K562 (cell line): ENCODE measurements around the gene BBOX1. TPM values are rescaled to one million over a fixed set of nuclear protein-coding genes. Genes with fewer than 3 reads are reported as not detected.

ENCODE experiments used
- ATAC-seq: fragments of 200-7000 bp; cut with Tn5 transposase; 3 replicates; pipeline ENCODE4 v1.9.1; 2020; ENCODE audit warnings: moderate library complexity
- BruUV-seq: library from RNA; stranded (reverse); fragments of 400-500 nt; replicated peaks from 2 replicates; lab custom pipeline; 2021; lab: Mats Ljungman, UMichigan
- CTCF ChIA-PET: fragments of 300-600 bp; formaldehyde crosslinking; extraction: SDS; loops from one replicate; lab custom pipeline; 2021; ENCODE audit warnings: low intra/inter-chr PET ratio; lab: Yijun Ruan, JAX
- POLR2A ChIA-PET: fragments of 300-600, 350-650 bp; sonication (Branson Sonifier 250); formaldehyde crosslinking; extraction: SDS; loops from one replicate; lab custom pipeline; 2021; ENCODE audit warnings: antibody characterized with exemption, inconsistent platforms; lab: Yijun Ruan, JAX
- DNase-seq, 4 experiments: peaks; one replicate each; pipeline versions ENCODE4 v3.0.0 to v3.0.0-alpha.2; 2011 to 2018; ENCODE audit warnings: low spot score in 3 of 4, mixed read lengths in 3 of 4; ENCODE audit errors: extremely low read depth in 1 of 4
- FAIRE-seq: peaks from 2 replicates; lab custom pipeline; 2011; peaks lifted over from hg19 to GRCh38; lab: Jason Lieb, UNC
- H2AFZ ChIP-seq: 2 replicates; pipeline ENCODE4 v1.6.0; 2011; ENCODE audit warnings: low read depth, low read length, control low read depth, inconsistent platforms
- H3K27ac ChIP-seq: fragments of 200-600 bp; 3 replicates; pipeline ENCODE4 v1.8.0; 2011; ENCODE audit warnings: low read depth, mild to moderate bottlenecking, control low read depth, inconsistent platforms, low read length, moderate library complexity, mixed read lengths; ENCODE audit errors: extremely low read depth
- H3K27me3 ChIP-seq, 2 experiments: fragments of 300-600 bp in 1 of 2; 2 replicates in 1 of 2; 3 replicates in 1 of 2; pipeline versions ENCODE4 v1.6.0 to v1.8.0; 2011; ENCODE audit warnings: inconsistent platforms in 2 of 2, low read length in 2 of 2, mild to moderate bottlenecking in 1 of 2, mixed read lengths in 1 of 2, moderate library complexity in 1 of 2; ENCODE audit not compliant: control insufficient read depth in 2 of 2, insufficient read depth in 2 of 2
- H3K36me3 ChIP-seq: fragments of 300-600 bp; 3 replicates; pipeline ENCODE4 v1.8.0; 2011; ENCODE audit warnings: mild to moderate bottlenecking, low read length, inconsistent platforms; ENCODE audit not compliant: control insufficient read depth, insufficient read depth
- H3K4me1 ChIP-seq, 2 experiments: fragments of 200-600 bp in 1 of 2; replicated peaks in 1 of 2; 2 replicates in 1 of 2; 3 replicates in 1 of 2; pipeline versions ENCODE4 v1.5.1 to v1.8.0; 2011; ENCODE audit warnings: inconsistent platforms in 2 of 2, low read length in 2 of 2, mild to moderate bottlenecking in 1 of 2, mixed read lengths in 1 of 2, moderate library complexity in 1 of 2; ENCODE audit not compliant: control insufficient read depth in 2 of 2, insufficient read depth in 2 of 2
- H3K4me2 ChIP-seq: 2 replicates; pipeline ENCODE4 v1.6.1; 2011; ENCODE audit warnings: low read length, control low read depth, inconsistent platforms, mixed read lengths; ENCODE audit not compliant: insufficient read depth
- H3K4me3 ChIP-seq: fragments of 200-600 bp; sonication (generic), shearing (Covaris generic); 2 replicates; pipeline ENCODE4 v1.5.1; 2016; ENCODE audit warnings: control low read depth, inconsistent platforms
- H3K79me2 ChIP-seq: fragments of 200-600 bp; 3 replicates; pipeline ENCODE4 v1.8.0; 2011; ENCODE audit warnings: low read length, inconsistent platforms; ENCODE audit not compliant: control insufficient read depth, insufficient read depth
- H3K9ac ChIP-seq, 2 experiments: 2 replicates each; pipeline versions ENCODE4 v1.6.0 to v1.6.1; 2011; ENCODE audit warnings: low read depth in 2 of 2, low read length in 2 of 2, control low read depth in 1 of 2, inconsistent platforms in 1 of 2, mild to moderate bottlenecking in 1 of 2, mixed read lengths in 1 of 2; ENCODE audit not compliant: insufficient read depth in 1 of 2
- H3K9me1 ChIP-seq: one replicate; pipeline ENCODE4 v1.6.0; 2011; ENCODE audit warnings: inconsistent platforms, mild to moderate bottlenecking, low read length, moderate library complexity; ENCODE audit not compliant: control insufficient read depth, insufficient read depth
- H3K9me3 ChIP-seq: replicated peaks from 2 replicates; pipeline ENCODE4 v1.5.1; 2011; ENCODE audit warnings: low read depth, low read length, inconsistent platforms; ENCODE audit not compliant: control insufficient read depth, insufficient read depth
- H4K20me1 ChIP-seq: replicated peaks from 2 replicates; pipeline ENCODE4 v1.6.1; 2011; ENCODE audit warnings: low read length, inconsistent platforms, mixed read lengths; ENCODE audit not compliant: control insufficient read depth, insufficient read depth
- RBM34 ChIP-seq: fragments of 200-400 bp; formaldehyde crosslinking; IDR thresholded peaks from 2 replicates; pipeline ENCODE4 v1.6.1; 2018; ENCODE audit warnings: low read length, borderline replicate concordance; ENCODE audit not compliant: insufficient read depth
- TSHZ1 ChIP-seq: fragments of 250-450 bp; sonication (Bioruptor Pico); IDR thresholded peaks from 2 replicates; pipeline ENCODE4 v1.4.0; 2020; ENCODE audit warnings: mild to moderate bottlenecking, moderate library complexity
- ZNF133 ChIP-seq: fragments of 250-450 bp; sonication (Bioruptor Pico); IDR thresholded peaks from 2 replicates; pipeline ENCODE4 v1.4.0; 2020; ENCODE audit warnings: mild to moderate bottlenecking
- WGBS: fragments of 100-300 bp; shearing (Covaris generic); methylation state at CpG from one replicate; pipeline ENCODE4 v1.1.6; 2016; ENCODE audit warnings: low coverage, mixed read lengths; ENCODE audit not compliant: insufficient coverage; ENCODE audit errors: missing lambda C conversion rate; 5-methylcytosine and 5-hydroxymethylcytosine counted together
- in situ Hi-C: fragments of 300-500 bp; cut with MboI; formaldehyde crosslinking; loops from 4 replicates; pipeline ENCODE4 v1.15.0; 2018; ENCODE audit warnings: inconsistent platforms, mixed read lengths
- intact Hi-C: fragments of 100-400 bp; cut with micrococcal nuclease; formaldehyde crosslinking; loops from 2 replicates; pipeline ENCODE4 v1.14.2; 2022
- polyA plus RNA-seq, 8 experiments: library from polyadenylated mRNA; depleted of rRNA in 4 of 8; stranded (reverse) in 5 of 8; unstranded in 3 of 8; fragments of >200 nt; fragmentation: Nextera tagmentation in 2 of 8; fragmentation: Illumina TruSeq in 1 of 8; extraction: Ambion mirVana in 2 of 8; extraction: Trizol in 1 of 8; gene quantifications; 2 replicates each; pipeline versions ENCODE4 v1.2.1 to v1.2.3, GENCODE V29; 2011 to 2014; ENCODE audit warnings: inconsistent platforms in 1 of 8, missing spikeins in 1 of 8
- total RNA-seq, 7 experiments: library from RNA; depleted of rRNA in 6 of 7; stranded (reverse); fragments of >200 nt in 6 of 7; fragmentation: Illumina TruSeq in 2 of 7; extraction: Trizol in 2 of 7; gene quantifications; 2 replicates each; pipeline versions ENCODE4 v1.2.1 to v1.2.3, GENCODE V29; 2011 to 2021; ENCODE audit warnings: low replicate concordance in 1 of 7

Gene BBOX1
- total and polyA plus RNA-seq, 9 of the 15 experiments (the other 6 are each of a cell fraction or from before 2014, with no cell fraction given): not detected

GRCh38 chr11:27011560-27012233, 28.9 kb upstream of the BBOX1 start:
- intact Hi-C loops: no loop called here
- no peak overlapping the region for H3K9ac ChIP-seq
- ChIA-PET CTCF (no interaction called here), POLR2A (no interaction called here)
- H3K36me3 ChIP-seq: no peaks in the 10 kb centered on the region
- H3K9me1 ChIP-seq: no peaks in the 10 kb centered on the region
- ATAC-seq: no peak
- H2AFZ ChIP-seq: no peak overlapping the region
- no peaks in the 10 kb centered on the region for H3K4me1 ChIP-seq
- DNase-seq: no peak
- no peaks in the 10 kb centered on the region; the same call in 1 of the 2 replicates for H3K9me3 ChIP-seq
- no peak for TF ChIP-seq RBM34
- TF ChIP-seq ZNF133 (CRISPR knock-in tag): no peak
- no peak for TF ChIP-seq TSHZ1 (CRISPR knock-in tag)
- no peak for FAIRE-seq
- 2% methylated on average over 4 of the region's 4 CpGs for WGBS
- no peak overlapping the region for H3K27ac ChIP-seq
- no peaks in the 10 kb centered on the region for H4K20me1 ChIP-seq
- no peak overlapping the region for H3K4me2 ChIP-seq
- no peak overlapping the region for H3K4me3 ChIP-seq
- no TSS peak for BruUV-seq
- H3K27me3 ChIP-seq: no peaks in the 10 kb centered on the region
- in situ Hi-C loops: no loop called here
- no peaks in the 10 kb centered on the region for H3K79me2 ChIP-seq
